GM19397 (cell line): ENCODE results near the gene LETMD1.

Experiments
- ATAC-seq: cut with Tn5 transposase; IDR thresholded peaks from one replicate; pipeline ENCODE4 v1.9.1; 2021; ENCODE audit warnings: mild to moderate bottlenecking, moderate library complexity; ENCODE audit not compliant: unreplicated experiment

LETMD1 gene

DNA sequence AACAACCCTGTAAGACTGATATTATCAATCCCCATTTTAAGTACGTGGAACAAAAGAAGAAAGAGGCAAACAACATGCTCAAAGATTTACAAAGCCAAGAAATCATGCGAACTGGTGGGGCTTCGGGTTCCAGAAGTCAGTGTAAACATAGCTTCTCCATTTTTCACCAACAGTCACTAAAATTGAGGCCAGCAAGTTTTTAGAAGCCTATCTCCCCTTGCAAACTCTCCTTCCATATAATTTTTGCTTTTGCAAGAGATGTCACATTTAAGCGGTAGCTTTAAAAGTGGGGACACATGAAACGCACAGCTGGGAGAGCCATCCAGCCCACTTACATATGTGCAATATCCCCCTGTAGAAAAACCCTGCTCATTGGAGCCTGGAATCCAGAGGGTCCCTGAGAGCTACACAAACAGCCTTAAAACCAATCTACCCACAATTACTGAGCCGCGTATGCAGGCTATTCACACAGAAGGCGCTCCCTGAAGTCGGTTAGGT is 22.7 kb upstream of the LETMD1 start:
- no peak for ATAC-seq

DNA sequence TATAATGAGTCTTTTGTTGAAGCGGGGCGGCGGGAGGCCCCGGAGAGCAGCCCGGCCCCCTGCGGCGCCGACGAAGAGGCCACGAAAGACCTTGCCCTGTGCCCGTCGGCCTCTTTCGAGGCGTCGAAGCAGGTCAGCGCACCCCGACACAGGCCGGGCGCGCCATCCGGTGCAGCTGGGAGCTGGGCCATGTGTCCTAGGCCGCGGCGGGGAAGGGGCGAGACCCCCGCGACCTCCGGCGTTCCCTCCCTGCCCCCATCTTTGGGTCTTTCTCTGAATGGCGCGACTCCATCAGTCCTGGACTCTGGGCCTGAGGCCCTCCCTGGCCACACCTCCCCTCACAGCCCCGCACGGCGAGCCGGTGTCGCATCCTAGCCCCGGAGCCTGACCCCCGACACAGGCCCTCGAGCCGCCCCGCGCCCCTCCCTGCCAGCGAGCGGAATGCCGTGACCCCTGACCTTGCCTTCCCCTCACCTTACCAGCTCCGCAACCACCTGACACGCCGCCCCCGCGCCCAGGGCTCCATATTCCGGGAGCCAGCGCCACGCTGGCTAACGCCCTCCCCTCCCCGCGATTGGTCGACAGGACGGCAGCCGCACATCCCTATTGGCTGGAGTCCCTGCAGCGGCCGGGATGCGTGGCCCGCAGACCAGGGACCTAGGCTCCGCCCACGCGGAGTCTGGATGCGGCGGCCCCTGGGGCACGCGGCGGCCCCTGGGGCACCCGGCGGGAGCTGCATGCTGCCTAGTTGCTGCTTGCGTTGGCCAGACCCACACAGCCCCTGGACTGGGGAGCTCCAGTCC is 22.1 kb upstream of the LETMD1 start, which contains the start of gene SLC11A2:
TSS of gene SLC11A2 (minus strand) at position 549 of the 803 bp plus-strand sequence. CDS start 15,656 bp downstream, outside the sequence.
- peak; percentile 94 for ATAC-seq

DNA sequence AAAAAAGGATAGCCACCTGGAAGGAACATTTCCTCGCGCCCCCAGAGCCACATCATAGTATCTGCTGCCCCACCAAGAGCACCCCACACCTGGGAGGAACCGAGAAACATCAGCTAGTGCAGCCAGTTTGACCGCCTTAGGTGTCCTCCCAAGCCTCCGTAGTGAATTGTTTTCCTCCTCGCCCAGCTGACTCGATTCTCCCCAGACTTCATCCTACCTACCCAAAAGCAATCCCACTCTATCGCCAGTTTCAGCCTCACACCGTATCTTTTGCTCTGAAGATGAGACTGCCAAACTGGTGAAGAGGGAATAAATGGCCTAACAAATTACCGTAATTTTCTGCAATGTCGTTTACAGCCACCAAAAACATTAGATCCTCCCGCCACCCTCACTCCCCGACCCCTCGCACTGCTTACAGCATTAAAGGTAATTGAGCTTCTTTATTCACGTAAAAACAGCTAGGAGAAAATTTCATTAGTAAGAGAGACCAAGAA is 20.7 kb upstream of the LETMD1 start:
- ATAC-seq, result no peak

DNA sequence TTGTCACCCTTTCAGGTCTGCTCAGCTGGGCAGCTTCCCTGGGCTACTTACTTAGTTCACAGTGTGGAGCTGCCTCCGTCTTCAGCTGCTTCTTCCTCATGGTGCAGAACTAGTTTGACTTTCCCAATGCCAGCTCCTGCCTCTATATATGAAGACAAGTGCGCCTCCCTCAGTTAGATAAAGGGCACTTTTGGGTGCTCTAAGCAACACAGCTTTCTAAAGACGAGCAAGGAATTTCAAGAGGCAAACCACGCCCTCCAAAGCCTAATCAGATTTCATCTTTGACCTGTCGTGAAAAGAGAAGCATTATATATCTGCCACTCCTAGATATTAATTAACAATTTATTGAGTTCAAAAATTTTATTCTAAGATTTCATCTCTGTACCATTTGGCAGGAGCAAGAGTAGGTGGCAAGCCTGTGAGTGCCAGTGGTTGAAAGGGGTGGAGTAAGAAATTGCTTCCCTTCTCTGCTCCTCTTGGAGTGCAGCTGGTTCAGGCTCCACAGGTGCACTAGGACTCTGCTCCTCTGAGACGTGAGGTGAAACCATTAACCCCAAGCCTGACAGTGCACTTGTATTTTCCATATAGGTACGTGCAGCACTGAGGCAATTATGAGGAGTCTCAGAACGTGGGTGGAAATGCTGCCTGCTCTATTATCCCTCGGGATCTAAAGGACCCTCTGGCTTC is 19.9 kb upstream of the LETMD1 start:
- no peak for ATAC-seq

DNA sequence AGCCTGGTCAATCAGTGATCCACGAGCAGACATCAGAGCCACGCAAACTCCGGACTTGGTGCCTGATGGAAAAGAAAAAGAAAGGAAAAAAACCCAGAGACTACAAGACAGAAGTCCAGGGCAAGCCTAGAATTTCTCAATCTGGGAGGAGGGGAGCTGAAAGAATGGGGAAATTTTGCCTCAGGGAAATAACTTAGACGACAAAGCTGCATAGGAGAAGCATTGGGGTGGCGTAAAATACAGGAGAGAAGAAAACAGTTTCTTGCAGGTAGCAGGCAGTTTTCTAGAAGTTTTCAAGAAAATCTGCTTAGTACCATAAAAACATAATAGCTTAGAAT is 19.3 kb upstream of the LETMD1 start:
- ATAC-seq, result no peak

DNA sequence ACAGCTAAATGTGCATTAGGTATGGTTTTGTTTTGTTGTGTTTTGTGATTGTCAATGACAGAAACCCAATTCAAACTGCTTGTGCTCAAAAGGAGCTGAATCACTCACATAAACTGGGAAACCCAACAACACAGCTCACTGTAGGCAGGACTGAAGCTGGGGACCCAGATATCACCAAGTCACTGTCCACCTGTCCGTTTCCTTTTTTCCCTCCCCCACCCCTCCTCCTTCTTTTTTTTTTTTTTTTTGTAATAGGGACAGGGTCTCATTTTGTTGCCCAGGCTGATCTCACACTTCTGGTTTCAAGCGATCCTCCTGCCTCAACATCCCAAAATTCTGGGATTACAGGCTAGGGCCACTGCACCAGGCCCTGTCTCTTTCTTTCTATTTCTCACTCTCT is 15.1 kb upstream of the LETMD1 start:
- ATAC-seq, result no peak

DNA sequence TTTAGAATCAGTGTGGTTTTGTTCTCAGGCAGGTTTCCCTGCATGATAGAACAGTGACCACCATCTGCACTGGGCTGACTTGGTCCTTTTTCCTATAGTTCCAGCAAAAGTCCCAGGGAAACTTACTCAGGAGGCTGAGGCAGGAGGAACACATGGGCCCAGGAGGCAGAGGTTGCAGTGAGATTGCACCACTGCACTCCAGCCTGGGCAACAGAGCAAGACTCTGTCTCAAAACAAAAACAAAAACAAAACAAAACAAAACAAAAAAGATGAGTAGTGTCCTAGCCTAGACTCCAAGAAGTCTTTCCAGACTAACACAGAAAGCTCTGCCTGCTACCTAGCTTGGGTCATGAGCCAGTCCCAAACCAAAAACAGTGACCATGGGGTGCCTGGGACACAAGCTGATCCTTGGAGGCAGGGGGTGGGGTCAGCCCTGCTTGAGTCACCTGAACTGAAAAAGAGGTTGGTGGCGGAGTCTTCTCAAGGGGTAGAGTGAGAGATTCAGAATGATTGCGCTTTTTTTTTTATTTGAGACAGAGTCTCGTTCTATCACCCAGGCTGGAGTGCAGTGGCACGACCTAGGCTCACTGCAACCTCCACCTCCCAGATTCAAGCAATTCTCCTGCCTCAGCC is 14.6 kb upstream of the LETMD1 start:
- ATAC-seq, result no peak

DNA sequence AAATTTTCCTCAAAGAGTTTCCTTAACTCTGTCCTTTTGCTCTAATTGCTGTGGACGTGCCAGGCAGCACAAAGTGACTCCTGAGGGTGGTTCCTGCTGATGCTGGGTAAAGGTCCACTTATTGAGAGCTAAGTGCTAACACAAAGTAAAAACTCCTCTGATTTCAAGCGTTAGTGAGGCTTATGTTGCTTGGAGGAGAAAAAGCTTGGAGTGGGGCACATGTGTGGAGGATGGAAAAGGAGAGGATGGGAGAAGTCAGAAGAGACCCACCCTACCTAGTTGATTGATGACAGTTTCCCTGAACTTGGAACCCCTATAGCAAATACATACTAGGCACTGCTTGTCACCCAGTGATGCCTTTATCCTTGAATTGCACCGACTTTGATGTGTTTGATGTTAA is 11.8 kb upstream of the LETMD1 start:
- ATAC-seq, result no peak

DNA sequence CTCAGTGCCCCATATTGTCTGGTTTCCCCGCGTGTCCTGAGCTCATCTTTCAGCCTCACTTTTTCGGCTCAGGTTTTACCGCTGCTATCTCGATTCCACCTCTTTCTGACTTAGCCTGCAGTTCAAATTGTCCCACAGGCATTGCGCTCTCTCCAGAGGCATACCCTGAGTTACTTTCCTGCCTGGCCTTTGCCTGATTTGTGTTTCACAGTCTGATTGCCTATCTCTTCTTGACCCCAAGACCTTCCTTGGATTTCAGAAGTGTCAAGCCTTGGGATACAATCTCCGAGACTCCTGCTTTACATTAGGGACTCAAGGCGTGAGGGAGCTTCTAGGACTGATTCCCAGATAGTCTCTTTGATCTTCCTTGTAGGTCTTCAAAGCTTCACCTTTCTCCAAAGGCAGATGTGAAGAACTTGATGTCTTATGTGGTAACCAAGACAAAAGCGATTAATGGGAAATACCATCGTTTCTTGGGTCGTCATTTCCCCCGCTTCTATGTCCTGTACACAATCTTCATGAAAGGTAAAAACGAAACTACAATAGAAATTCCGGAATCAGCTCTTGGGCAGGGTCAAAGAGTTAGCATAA is 629 bp downstream of the LETMD1 start:
- no peak for ATAC-seq

DNA sequence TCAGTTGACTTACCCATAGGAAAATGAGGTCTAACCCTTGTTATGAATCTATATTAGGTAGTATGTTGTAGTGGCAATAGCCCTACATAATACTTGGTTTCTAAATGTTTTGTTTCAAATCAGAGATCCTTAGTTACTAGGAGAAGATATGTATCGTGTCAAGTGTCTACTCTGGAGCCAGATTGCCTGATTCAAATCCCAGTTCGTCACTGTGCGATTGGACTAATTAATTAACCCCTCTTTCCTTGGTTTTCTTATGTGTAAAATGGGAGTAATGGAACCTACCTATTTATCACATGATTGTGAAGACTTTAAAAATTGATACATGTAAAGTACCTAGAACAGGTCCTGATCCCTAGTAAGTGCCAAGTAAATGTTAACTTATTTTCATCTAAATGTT is 1.4 kb downstream of the LETMD1 start:
- no peak for ATAC-seq

DNA sequence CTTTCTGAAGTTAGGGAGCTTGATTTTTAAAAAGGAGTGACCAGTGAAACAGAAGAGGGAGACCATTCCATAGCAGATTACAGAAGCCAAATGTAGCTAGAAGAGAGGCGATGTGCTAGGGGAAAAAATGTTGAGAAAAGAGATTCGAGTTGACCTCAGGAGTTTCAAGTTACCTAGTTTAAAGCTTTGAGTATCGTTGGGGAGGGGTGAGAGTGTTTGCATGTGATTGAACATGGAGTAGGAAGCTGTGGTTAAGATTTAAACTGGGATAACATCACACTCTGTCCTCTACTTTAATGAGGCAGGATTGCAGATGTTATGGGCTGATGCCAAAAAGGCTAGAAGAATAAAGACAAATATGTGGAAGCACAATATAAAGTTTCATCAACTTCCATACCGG is 3.7 kb downstream of the LETMD1 start:
- ATAC-seq, result no peak

DNA sequence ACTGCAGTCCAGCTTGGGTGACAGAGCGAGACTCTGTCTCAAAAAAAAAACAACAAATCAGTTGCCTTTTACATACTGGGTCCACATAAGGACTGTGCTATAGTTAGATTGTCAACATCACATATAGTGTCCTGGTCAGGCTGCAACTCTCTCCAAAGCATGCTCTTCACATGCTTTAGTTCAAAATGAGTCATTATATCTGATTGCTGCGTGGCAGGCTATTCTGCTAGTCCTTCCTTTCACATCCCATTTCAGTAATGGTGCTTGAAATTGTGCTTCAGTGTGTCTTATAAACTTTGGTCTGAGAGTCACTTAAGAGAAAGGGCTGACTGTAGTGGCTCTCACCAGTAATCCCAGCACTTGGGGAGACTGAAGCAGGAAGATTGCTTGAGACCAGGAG is 6.9 kb downstream of the LETMD1 start:
- no peak for ATAC-seq

DNA sequence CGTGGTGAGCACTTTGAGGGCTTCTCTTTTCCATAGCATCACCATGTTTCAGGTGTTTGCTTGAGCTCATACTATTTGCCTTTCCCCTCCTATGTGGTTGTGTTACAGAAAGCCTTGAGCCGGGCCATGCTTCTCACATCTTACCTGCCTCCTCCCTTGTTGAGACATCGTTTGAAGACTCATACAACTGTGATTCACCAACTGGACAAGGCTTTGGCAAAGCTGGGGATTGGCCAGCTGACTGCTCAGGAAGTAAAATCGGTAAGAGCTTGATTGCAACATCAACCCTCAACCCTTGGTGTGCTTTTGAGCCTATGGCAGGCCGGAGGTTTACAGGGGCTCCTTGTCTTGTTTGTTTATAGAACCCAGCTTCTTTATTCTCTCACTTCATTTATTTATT is 8.1 kb downstream of the LETMD1 start:
- ATAC-seq, result no peak

DNA sequence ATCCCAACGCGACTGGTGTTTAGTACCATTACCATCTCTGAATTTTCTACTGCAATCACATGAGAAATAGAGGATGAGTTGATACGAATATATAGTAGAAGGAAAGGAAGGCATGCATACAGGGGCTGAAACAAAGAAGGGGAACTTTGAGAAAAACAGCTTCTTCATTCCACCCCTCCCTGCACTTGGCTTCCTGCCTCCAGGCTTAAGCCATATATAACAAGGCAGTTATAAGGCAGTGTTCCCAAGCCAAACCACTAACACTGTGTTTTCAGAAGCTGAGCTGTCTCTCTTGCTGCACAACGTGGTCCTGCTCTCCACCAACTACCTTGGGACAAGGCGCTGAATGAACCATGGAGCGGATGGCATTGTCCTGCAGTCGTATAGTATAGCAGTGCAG is 11.0 kb downstream of the LETMD1 start:
- no peak for ATAC-seq

DNA sequence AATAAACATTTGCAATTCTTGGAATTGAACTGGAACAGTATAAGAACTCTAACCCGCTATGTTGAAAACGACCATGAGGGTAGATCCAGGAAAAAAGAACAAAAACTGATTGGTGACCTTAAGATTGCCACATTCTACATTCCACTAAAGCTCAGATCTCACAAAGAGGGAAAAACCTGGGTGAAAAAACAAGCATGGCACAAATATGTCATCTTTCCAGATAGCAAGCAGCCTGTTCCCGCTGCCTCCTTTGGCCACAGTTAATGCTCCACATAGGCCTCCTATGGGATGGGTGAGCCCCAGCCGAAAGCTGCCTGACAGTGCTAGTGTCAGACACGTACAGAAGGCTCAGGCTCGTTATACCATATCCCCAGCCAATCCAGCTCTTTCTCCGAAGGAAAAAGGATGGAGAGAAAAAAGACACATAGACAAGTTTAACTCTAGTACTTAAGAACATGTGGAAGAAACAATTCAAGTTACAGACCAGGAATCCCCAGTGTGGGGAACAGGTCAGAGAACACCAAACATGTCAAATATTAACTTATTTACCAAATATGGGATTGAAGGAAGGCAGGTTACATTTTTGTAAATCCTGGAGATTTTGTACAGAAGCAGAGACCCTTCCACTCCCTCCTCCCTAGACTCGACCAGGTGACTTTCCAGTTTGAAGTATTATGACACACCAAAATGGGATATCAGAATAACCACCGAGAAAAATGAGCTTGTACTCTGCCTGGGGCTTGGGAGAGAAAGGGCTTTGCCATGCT is 14.7 kb downstream of the LETMD1 start:
- ATAC-seq, result no peak

DNA sequence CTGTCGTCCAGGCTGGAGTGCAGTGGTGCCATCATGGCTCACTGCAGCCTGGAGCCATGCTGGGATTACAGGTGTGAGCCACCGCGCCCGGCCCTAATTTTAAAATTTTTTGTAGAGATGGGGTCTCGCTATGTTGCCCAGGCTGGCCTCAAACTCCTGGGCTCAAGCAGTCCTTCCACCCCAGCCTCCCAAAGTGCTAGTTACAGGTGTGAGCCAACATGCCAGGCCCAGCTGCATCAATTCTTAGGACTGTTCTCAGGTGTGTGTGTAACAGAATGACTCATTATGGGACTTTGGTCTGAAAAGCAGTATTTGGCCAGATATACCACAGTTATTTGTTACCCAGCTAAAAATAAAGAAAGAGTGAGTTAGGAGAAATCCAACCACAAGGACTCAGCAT is 17.4 kb downstream of the LETMD1 start:
- no peak for ATAC-seq

DNA sequence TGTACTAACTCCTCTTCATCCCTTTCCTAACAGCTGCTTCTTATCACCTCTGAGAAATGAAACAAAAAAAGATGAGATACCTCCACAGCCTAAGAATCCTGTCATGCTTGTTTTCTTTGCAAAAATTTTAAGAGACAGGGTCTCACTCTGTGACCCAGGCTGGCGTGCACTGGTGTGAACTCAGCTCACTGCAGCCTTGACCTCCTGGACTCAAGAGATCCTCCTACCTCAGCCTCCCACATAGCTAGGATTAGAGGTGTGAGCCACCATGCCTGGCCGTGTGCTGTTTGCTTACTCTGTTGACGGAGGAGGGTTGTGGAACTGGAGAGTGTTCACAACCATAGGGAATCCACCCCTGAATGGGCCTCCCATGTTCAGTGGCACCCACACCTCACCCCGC is 19.1 kb downstream of the LETMD1 start:
- ATAC-seq, result no peak

DNA sequence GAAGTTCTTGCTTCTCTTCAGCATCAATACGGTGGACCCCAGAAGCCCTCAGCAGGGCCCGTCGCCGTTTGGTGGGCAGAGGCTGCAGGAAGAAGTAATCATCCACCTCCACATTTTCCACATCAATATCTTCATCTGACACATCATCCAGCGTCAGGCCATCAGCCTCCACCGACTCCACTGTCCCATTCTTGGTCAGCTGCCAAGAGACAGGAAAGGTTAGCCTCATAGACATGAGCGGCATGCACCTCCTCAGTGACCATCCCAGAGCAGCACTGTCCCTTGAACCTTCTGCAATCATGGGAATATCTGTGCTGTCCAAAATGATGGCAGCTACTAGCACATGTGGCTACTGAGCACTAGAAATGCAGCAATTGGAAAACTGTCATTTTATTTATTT is 19.6 kb downstream of the LETMD1 start:
- no peak for ATAC-seq

DNA sequence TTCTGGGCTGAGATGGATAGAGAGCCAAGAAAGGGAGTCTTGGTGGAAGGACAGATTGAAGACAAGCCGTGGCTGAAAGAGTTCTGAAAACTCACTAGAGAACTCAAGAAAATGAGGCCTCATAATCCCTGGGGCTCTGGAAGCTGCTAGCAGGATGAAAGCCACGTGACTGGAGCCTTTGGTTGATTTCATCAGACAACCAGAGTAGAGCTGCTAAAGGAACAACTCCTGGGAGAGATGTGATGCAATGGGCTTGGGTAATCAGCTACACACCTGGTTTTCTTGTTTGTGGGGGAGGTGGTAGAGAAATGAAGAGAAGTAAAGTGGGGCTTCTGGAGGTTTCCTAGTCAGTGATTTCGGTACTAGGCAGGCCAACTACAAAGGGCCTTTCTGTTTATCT is 21.9 kb downstream of the LETMD1 start:
- no peak for ATAC-seq

DNA sequence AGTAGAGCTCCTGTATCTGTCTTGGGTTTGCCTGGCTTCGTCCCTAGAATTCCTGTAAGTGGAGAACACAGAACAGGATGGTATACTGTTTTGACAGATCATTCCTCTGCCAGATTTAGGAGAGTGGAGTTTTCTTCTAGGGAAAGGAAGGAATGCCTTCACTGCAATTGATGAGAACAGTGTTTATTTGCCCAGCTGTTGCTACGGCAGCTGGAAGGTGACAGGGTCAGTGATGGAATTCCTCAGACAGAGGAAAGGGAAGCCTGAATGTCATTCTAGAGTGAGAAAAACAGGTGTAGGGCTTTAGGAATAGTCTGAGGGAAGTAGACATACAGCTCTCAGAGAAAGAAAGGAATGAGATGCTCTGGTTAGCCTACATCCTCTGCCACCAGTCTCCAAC is 23.5 kb downstream of the LETMD1 start:
- ATAC-seq, result no peak

DNA sequence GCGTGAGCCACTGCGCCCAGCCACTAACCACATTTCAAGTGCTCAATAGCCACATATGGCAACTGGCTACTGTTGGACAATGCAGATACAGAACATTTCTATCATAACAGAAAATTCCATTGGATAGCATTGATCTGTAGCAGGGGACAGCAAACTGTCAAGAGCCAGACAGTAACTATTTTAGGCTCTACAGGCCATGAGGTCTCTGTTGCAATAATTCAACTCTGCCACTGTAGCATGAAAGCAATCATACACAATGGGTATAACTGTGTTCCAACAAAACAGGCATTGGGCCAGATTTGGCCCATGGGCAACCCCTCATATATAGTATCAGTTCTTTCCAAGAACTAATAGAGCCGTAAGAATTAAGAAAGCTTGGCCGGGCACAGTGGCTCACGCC is 27.3 kb downstream of the LETMD1 start:
- ATAC-seq, result no peak
